ENCODE data around the gene PHF13.
"Not testable (repeated sequence)": the region's sequence is repeated elsewhere in the genome, so short reads cannot be mapped to it uniquely, and the experiment has no call there.

The PHF13 gene

DNA sequence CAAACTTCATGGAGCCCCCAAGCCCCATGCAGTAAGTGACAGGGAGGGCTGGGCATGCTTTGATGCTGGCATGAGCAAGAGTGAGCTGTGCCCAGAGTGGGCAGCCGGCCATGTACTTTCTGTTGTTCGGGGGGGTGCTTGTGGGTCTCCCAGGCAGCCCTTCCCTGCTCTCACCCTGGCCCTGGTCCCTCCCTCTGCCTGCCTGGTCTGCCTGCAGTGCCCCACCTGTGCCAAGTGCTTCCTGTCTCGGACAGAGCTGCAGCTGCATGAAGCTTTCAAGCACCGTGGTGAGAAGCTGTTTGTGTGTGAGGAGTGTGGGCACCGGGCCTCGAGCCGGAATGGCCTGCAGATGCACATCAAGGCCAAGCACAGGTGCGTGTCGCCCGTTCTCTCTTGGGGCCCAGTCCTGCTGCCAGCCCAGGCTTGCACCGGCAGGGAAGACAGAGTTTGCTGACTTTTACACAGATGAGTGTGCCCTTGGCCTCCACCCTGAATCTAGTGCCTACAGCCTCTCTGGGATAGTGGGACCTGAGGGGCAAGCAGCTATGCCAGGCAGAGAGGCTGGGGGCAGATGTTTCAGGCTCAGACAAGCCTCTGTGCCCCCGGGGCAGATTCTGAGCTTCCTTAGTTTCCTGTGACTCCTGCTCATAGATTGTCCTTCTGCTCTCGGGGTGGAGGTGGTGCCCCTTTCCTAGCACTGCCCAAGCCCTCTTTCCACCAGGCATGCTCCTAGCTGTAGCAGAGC, 26.1 kb upstream of the PHF13 start:
- no peak for DNase-seq (ENCODE audit: low spot score)

DNA sequence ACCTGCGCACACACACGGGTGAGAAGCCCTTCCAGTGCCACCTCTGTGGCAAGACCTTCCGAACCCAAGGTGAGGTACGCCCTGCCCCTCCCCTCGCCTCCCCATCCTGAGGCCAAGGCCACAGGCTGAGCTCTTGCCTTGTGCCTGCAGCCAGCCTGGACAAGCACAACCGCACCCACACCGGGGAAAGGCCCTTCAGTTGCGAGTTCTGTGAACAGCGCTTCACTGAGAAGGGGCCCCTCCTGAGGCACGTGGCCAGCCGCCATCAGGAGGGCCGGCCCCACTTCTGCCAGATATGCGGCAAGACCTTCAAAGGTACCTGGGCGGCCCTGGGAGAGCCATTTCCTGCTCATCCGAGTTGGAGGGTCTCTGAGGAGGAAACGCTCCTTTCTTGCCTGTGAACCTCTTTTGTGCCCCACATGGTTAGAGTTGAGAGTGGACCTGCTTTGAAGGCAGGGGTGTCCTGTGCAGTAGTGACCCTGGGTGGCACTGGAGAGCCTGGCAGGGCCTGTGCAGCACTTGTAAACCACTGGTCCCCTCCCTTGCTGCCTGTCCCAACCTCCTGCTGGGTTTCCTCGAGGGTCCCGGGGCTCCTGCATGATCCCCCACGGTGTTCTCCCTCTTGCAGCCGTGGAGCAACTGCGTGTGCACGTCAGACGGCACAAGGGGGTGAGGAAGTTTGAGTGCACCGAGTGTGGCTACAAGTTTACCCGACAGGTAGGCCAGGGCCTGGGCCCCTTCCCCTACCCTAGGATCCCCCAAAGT, 25.2 kb upstream of the PHF13 start:
- no peak for DNase-seq (ENCODE audit: low spot score)

DNA sequence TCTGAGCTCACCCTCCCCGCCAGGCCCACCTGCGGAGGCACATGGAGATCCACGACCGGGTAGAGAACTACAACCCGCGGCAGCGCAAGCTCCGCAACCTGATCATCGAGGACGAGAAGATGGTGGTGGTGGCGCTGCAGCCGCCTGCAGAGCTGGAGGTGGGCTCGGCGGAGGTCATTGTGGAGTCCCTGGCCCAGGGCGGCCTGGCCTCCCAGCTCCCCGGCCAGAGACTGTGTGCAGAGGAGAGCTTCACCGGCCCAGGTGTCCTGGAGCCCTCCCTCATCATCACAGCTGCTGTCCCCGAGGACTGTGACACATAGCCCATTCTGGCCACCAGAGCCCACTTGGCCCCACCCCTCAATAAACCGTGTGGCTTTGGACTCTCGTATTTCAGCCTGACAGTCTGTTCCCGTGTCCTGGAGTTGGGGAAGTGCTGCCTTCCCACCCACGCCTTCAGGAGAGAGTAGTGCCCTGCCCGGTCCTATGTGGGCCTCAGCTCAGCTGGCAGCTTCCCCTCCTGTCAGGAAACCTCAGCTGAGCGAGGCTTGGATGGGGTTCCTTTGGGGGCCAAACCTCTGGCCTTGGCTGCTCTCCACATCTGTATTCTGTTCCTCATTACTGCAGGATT, 24.5 kb upstream of the PHF13 start:
- no peak for DNase-seq (ENCODE audit: low spot score)

DNA sequence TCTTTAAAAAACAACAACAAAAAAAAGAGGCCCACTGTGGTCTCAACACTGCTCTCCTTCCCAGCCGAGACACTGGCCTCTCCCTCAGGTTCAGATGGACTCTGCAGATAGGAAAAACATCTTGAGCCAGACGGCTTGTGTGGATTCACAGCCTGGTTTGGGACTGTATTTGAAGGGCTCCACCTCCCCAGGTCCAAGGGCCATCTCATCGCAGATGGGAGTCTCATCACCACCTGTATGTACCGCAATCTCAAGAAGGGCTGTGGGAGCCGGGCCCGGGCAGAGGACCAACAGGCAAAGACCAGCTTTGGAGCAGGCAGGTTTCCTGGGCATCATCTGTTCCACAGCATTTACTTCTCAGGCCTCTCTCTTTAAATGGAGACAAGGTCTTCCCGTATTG, 23.5 kb upstream of the PHF13 start:
- no peak for DNase-seq (ENCODE audit: low spot score)

DNA sequence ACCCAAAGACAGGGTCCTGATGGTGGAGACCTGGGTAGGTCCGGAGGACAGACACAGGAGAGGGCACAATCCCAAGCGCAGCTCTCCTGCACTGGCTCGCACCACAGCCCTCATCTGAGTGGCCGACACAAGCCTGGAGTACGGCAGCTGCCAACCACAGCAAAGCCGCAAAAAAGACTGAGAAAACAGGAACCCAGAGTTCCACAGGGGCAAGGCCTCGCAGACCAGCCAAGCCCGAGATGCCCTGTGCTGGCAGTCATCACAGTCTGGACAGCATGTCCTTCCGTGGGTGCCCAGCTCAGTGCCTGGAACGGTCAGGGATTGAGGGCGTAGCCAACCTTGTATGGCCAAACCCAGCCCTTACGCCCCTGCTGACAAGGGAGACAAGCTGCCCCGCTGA, 22.3 kb upstream of the PHF13 start:
- DNase-seq (ENCODE audit: low spot score): no peak

DNA sequence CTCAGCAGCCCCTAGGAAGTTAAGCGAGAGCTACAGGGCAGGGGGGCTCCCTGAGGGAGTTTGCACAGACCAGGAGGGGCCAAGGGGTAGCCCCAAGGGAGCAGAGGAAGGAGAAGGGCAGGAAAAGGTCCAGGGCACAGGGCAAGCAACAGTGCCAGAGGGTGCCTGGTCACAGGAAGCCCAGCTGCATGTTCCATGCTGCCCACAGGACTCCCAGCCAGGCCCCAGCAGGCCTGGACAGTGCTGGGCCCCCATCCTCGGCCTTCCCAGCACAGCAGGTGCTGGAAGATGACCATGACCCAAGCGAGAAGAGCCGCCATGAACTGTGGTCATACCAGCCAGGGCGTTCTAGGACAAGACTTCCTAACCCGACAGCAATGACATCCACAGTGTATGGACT, 21.9 kb upstream of the PHF13 start:
- DNase-seq (ENCODE audit: low spot score): no peak

DNA sequence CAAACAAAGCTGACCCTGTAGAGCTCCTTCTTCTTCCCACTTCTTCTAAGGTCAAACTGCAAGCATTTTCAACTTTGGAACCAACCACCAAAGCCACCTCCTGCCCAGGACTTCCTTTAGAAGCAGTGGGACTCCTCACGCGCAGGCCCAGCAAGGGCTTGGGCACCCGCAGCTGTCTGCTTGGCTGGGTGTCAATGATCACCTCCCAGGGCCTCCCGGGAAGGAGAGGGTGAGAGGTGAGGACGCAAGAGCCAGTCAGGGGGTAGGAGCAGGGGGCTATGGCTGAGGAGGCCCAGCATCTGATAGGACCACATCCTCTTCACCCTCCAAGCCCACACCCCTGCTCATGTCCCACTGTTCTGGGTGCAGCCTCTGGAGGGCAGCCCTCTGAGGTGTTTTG, 21.1 kb upstream of the PHF13 start:
- DNase-seq (ENCODE audit: low spot score): no peak

DNA sequence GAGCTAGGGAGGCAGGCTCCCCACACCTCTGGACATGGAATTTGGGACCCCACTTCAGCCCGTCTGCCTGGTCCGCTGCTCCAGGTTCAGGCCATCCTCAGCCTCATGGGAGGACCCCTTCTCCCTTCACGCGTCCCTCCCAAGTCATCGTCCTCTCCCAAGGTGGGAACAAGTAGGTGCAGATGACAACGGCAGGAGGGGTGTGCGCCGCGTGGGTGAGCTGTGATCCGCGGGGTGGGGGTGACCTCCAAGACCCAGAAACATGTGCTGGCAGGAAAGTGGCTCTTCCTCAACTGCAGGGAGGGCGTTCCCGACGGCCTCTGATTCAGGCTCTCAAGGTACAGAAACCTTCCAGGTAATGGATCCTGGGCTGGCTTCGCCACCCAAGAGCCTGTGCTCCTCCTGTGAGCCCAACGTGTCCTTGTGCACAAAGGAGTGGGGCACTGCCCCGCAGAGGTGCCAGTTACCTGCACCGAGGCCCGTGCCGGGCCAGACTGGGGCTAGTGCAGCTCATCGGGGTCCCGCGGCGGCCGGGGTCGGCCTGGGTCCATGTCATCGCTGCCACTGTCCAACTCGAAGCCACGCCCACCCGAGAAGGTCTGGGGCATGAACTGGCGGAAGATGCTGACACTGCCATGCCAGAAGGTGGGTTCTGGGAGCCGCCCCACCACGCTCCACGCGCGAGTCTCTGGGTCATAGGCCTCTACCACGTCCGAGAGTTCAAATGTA, 20.5 kb upstream of the PHF13 start:
- no peak for DNase-seq (ENCODE audit: low spot score)

DNA sequence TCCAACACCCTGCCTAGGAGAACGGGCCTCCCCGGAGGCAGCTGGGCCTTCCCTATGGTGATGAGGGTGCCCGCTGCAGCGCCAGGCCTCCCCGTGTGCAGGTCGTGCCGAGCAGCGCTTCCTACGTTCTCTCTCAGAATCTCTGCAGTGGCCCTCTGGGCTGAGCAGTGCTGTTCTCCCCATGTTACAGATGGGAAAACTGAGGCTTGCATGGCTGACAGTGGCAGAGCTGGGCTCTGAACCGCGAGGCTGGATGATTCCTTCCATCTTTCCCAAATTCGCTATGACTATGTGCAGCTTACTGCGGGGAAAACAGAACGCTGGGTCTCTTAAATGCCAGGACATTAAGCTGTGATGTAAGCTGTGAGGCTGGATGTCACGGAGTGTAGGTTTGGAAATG, 19.7 kb upstream of the PHF13 start:
- DNase-seq (ENCODE audit: low spot score): no peak

DNA sequence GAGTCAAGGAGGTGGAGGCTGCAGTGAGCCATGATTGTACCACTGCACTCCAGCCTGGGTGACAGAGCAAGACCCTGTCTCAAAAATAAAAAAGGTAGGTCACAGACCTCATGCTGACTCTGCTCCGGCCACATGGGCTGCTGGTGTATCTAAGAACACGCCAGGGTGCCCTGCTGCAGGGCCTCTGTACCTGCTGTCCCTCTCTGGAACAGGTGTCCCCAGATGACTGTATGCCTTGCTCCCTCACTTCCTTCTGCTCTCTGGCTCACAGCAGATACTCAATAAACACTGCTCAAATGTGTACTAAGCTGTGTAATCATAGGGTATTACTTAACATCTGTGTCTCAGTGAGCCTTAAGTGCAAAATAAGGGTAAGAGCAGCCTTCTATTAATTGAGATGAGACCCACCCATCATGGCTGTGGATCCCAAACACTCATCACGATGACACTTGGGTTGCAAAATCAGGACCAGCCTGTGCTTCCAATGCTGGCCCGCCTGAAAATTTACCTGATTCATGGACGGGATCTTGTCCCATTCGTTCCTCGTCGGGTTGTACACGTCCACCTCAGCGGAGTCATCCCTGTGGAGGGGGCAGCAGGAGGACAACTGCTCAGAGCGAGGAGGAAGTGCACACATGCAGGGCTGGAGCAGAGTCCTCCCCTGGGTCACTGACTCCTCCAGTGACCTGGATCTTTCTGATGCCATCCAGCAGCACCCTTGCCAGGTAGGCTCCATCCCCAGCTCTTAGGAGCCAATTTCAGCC, 18.4 kb upstream of the PHF13 start:
- no peak for DNase-seq (ENCODE audit: low spot score)

DNA sequence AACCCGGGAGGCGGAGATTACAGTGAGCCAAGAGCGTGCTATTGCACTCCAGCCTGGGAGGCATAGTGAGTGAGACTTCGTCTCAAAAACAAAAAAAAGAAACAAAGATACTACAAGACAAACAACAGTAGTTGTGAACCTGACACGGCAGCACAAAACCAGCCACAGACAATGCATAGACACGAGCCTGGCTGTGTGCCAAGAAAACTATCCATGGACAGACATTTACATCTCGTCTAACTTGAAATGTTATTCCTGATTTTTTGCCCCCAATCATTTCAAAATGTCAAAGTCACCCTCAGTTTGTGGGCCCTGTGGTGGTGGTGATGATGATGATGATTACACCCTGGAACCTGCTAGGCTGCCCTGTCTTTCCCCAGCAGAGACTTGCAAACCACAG, 17.2 kb upstream of the PHF13 start:
- no peak for DNase-seq (ENCODE audit: low spot score)

DNA sequence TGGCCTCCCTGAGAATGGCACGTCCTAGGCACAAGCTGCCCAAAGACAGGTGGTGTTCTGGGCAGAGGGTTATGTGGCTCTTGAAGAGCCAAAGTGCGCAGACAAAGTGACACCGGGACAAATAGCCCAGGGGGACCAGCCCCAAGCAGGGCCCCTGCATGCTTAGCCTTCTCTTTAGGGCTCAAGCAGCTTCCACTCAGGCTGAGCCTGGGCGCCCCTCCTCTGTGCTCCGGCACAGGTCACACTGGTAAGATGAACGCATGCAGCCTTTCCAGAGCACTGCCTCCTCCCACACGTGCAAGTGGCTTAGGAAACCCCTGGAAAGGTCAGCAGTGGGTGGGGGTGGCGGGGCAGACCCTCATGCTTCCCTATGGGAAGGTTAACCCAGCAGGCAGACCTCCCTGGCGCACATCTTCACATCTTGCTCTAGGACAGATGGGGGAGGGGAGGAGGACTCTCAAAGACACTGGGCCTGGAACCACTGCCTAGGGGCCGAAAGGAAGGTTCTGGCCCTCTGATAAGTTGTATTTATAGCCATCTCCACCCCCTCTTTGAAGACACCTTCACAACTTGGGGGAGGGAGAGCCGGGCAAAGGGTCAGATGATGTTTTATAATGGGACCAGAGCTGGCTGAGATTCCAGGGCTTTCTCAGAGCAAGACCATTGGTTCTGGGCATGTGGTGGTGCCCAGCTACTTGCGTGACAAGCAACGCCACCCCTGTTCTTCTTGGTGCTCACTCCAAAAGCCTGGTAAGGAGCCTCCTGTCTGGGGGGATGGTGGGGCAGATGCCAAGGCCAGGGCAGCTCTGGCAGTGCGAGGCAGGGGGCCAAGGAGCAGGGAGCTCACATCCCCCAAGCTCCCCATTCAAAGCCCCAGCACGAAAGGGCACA, 16.4 kb upstream of the PHF13 start:
- DNase-seq (ENCODE audit: low spot score): no peak

DNA sequence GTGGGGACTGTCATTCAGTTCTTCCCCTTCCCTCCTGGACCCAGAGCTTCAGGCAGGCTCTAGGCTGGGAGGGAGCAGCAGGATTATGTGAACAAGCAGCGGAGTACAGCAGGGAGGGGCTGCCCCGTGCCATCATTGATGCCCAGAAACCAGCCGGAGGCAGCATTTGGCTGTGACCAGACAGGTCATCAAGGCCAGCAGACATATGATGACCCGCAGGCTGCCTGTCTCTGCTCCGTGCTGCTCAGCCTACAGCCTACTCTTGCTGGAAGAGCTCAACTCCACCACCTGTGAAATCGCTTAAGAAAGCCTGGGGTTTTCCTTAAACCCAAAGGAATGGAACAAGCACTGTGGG, 15.8 kb upstream of the PHF13 start:
- no peak for DNase-seq (ENCODE audit: low spot score)

DNA sequence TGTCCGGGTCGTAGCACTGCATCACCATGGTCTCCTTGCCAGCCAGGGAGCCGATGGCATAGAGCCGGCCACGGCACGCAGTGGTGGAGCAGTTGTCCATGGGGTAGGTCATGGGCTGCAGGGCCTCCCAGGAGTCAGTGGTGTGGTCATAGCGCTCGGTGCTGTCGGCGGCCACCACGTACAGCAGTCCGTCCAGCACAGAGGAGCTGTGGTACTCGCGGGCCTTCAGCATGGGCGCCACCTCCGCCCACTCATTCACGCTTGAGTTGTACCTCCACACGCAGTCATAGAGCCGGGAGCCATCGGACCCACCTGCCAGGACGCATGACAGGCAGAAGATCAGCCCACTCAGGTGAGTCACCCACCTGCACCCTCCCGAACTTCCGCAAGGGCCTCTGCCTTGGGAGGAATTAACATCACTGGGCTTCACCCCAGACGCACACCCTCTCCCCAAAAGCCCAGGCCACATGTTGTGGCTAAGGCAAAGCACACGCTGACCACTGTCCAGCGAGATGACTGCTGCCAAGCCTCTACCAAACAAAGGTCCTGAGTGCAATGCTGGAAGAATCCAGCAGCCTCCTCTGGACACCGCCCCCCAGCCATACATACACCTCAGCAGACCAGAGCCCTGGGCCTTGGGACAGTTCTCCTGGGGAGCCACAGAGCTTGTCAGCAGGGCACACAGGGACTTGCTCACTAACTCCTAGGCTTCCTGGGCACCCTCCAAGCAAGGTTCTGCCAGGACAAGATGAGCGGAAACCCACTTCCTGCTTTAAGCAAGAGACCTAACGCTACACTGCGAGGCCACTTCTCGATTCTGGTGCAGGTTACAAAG, 14.2 kb upstream of the PHF13 start:
- no peak for DNase-seq (ENCODE audit: low spot score)

DNA sequence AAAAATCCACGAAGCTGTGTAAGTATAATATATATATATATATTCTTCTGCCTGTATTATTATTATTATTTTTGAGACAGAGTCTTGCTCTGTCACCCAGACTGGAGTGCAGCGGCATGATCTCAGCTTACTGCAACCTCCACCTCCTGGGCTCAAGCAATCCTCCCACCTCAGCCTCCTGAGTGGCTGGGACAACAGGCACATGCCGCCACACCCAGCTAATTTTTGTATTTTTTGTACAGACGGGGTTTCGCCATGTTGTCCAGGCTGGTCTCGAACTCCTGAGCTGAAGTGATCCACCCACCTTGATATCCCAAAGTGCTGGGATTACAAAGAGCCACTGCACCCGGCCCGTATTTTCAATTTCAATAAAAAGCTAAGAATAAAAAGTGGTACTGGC, 13.5 kb upstream of the PHF13 start:
- DNase-seq (ENCODE audit: low spot score): not testable (repeated sequence)

DNA sequence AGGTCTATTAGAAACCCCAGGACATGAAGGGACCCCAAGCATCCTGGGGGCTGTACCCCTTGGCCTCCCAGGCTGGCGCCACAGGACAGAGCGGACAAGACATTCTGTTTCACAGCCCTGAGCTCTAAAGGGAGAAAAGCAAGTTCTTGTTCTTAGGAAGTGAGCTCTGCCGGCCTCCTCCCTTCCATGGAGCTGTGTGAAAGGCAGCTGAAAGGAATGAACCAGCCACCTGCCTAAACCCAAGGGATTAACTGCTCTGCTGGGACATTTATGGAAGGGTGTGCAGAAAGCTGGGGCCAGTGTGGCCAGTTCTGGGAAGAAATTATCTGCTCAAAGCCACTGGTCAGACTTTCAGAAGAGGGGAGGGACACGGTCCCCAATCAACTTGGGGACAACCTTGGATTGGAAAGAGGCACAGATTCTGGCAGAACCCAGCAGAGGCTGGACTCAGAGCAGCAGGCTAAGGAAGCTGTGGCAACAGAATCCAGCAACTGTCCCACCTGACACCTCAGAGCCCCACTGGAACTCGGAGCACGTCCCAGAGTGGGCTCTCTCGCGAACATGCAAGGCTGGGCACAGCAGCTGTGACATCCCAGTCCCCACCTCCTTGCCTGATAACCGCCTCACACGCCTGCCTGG, 13.0 kb upstream of the PHF13 start:
- no peak for DNase-seq (ENCODE audit: low spot score)

DNA sequence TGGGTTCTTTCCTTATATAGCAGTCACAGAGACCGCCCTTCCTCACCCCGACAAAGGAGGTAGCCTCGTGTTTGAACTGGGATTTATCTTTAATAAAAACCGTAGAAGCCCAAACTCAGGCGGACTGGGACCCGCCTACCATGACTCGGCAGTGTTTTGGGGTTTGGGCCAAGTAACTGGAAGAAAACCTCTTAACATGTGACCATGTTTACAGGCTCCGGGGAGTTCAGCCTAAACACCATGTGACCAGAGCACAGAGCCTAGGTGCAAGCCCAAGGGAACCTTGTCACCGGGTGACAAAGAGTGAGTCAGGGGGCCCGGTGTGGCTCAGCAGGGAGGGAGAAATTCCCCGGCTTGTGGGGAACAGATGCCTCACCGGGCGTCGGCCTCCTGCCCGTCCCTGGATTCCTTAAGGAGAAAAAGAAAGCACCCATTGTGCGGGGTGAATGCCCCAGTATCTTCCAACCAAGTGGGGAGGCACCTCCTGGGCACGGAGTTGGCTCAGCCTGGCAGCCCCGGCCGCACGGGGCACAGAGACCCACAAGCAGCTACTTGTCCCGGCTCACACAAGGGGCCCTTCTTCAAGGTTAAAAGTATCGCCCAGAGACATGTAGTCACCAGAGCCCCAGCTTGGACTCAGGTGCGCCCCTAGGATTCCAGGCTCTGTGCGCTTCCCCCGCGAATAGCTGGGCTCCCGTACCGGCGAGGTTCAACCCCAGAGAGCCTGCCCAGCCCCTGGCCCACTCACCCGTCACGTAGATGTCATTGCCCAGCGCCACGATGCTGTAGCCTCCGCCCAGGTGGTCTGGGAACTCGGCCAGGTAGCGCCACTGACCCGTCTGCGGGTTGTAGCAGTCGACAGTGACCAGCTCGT, 12.2 kb upstream of the PHF13 start:
- peak; percentile 65 for DNase-seq (ENCODE audit: low spot score)

DNA sequence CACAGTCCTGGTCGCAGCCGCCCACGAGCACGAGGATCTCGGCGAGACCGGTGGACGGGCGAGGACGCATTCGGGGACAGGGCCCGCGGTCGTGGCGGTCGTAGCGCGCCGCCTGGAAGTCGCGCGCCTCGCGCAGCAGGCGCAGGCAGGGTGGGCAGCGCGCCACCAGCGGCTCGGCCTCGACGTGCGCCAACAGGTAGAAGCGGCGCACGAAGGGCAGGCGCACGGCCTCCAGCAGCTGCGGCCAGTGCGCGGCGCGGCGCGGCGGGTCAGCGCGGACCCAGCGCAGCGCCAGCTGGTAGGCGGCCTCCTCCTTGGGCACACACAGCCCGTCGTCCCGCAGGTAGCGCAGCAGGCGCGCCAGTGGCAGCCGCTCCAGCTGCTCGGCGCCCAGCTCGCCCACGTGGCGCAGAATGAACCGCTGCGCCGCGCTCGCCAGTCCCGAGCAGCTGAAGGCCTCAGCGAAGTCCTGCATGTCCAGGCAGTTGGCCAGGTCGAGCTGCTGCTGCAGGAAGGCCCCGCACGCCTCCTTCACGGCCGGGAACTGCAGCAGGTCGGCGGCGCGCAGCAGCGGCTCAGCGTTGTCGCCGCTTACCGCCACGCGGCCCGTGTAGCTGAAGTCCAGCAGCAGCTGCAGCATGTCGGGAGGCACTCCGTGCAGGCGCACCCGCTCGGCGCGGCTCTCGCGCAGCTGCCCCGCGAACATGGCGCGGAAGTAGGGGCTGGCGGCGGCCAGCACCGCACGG, 11.4 kb upstream of the PHF13 start:
- DNase-seq (ENCODE audit: low spot score): peak; percentile 49

Measured in HuH-7 (cell line).